ENCODE data around the gene PSMA3. TPM values are rescaled to one million over a fixed set of nuclear protein-coding genes. Genes with fewer than 3 reads are reported as not detected.
"Not testable (repeated sequence)": the region's sequence is repeated elsewhere in the genome, so short reads cannot be mapped to it uniquely, and the experiment has no call there.

Gene PSMA3
- polyA plus RNA-seq, 1 donor from 2014 or later, result 198 TPM

GRCh38 chr14:58258156-58258555 is 13.5 kb downstream of the PSMA3 start:
- H3K4me2 ChIP-seq (ENCODE audit: low read length), result no peak overlapping the region
- H4K20me1 ChIP-seq (ENCODE audit: insufficient read depth), result no peaks in the 10 kb centered on the region
- H3F3A ChIP-seq (ENCODE audit: insufficient read depth, low read length, poor library complexity, severe bottlenecking), result no peaks in the 10 kb centered on the region
- H3K9me2 ChIP-seq (ENCODE audit: insufficient read depth, low read length), result no peaks in the 10 kb centered on the region
- H3K36me3 ChIP-seq (ENCODE audit: insufficient read depth, low read length), result no peaks in the 10 kb centered on the region
- no peak overlapping the region for H2AFZ ChIP-seq (ENCODE audit: low read depth, low read length)
- H3K9me3 ChIP-seq (ENCODE audit: low read length), result no peaks in the 10 kb centered on the region
- no peak for TF ChIP-seq SMC3 (conservative IDR thresholded peaks at IDR 0.05; ENCODE audit: poor library complexity)
- no peak overlapping the region for H3K9ac ChIP-seq (ENCODE audit: low read length)
- H3K27me3 ChIP-seq (ENCODE audit: insufficient read depth, low read depth, low read length), result no peaks in the 10 kb centered on the region
- no peak overlapping the region for H3K27ac ChIP-seq (ENCODE audit: low read length)
- H3K79me2 ChIP-seq (replicated peaks; ENCODE audit: insufficient read depth, low read length), result no peaks in the 10 kb centered on the region
- no peak overlapping the region for H3K4me3 ChIP-seq (ENCODE audit: low read length)

- not testable (repeated sequence) for H3K9me3 ChIP-seq (ENCODE audit: low read length); H4K20me1 ChIP-seq (ENCODE audit: insufficient read depth); H3K27ac ChIP-seq (ENCODE audit: low read length); H2AFZ ChIP-seq (ENCODE audit: low read depth, low read length); H3K9me2 ChIP-seq (ENCODE audit: insufficient read depth, low read length); H3K9ac ChIP-seq (ENCODE audit: low read length); H3K27me3 ChIP-seq (ENCODE audit: insufficient read depth, low read depth, low read length); H3K79me2 ChIP-seq (replicated peaks; ENCODE audit: insufficient read depth, low read length); H3K4me2 ChIP-seq (ENCODE audit: low read length); H3F3A ChIP-seq (ENCODE audit: insufficient read depth, low read length, poor library complexity, severe bottlenecking); H3K36me3 ChIP-seq (ENCODE audit: insufficient read depth, low read length); H3K4me3 ChIP-seq (ENCODE audit: low read length)
These were observed 17.4 kb downstream of the PSMA3 start for GRCh38 chr14:58262005-58262404.

GRCh38 chr14:58265401-58265800 is 20.8 kb downstream of the PSMA3 start:
- Histone ChIP-seq H4K20me1 (ENCODE audit: insufficient read depth) (no peaks in the 10 kb centered on the region), H3K36me3 (ENCODE audit: insufficient read depth, low read length) (peaks cover 9% of the 10 kb centered on the region), H3F3A (ENCODE audit: insufficient read depth, low read length, poor library complexity, severe bottlenecking) (no peaks in the 10 kb centered on the region), H3K9ac (ENCODE audit: low read length) (no peak overlapping the region), H3K79me2 (replicated peaks; ENCODE audit: insufficient read depth, low read length) (no peaks in the 10 kb centered on the region), H3K27me3 (ENCODE audit: insufficient read depth, low read depth, low read length) (no peaks in the 10 kb centered on the region), H3K4me3 (ENCODE audit: low read length) (no peak overlapping the region), H3K9me3 (ENCODE audit: low read length) (no peaks in the 10 kb centered on the region), H3K9me2 (ENCODE audit: insufficient read depth, low read length) (no peaks in the 10 kb centered on the region), H3K4me2 (ENCODE audit: low read length) (no peak overlapping the region), H3K27ac (ENCODE audit: low read length) (no peak overlapping the region), H2AFZ (ENCODE audit: low read depth, low read length) (no peak overlapping the region)
- TF ChIP-seq EZH2 (IDR thresholded peaks at IDR 0.05; ENCODE audit: borderline replicate concordance, insufficient read depth, low read length, poor library complexity, severe bottlenecking), result no peak
- TF ChIP-seq MXI1 (conservative IDR thresholded peaks at IDR 0.05; ENCODE audit: poor library complexity, severe bottlenecking), result no peak
- TF ChIP-seq EP300 (conservative IDR thresholded peaks at IDR 0.05; ENCODE audit: poor library complexity, severe bottlenecking), result no peak
- TF ChIP-seq CTCF (IDR thresholded peaks at IDR 0.05; ENCODE audit: poor library complexity, severe bottlenecking), result no peak
- TF ChIP-seq REST (IDR thresholded peaks at IDR 0.05; ENCODE audit: borderline replicate concordance), result no peak
- TF ChIP-seq RAD21 (conservative IDR thresholded peaks at IDR 0.05), result no peak
- TF ChIP-seq TAF1 (IDR thresholded peaks at IDR 0.05; ENCODE audit: low read depth), result no peak
- TF ChIP-seq POLR2AphosphoS5 (IDR thresholded peaks at IDR 0.05), result no peak
- TF ChIP-seq SMC3 (conservative IDR thresholded peaks at IDR 0.05; ENCODE audit: poor library complexity), result no peak
